ENCODE results near the gene GJB2.

The GJB2 gene
- 0 to 2.4 (median 0) reads per million in 3 experiments for total RNA-seq

DNA sequence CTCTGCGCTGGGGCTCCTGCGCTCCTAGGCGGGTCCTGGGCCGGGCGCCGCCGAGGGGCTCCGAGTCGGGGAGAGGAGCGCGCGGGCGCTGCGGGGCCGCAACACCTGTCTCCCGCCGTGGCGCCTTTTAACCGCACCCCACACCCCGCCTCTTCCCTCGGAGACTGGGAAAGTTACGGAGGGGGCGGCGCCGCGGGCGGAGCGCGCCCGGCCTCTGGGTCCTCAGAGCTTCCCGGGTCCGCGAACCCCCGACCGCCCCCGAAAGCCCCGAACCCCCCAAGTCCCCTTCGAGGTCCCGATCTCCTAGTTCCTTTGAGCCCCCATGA lies at the start of gene GJB2:
Gene GJB2 (minus strand): TSS at position 103 of the 326 bp plus-strand sequence. CDS start 3,357 bp downstream, outside the sequence.
- DNase-seq: no peak

DNA sequence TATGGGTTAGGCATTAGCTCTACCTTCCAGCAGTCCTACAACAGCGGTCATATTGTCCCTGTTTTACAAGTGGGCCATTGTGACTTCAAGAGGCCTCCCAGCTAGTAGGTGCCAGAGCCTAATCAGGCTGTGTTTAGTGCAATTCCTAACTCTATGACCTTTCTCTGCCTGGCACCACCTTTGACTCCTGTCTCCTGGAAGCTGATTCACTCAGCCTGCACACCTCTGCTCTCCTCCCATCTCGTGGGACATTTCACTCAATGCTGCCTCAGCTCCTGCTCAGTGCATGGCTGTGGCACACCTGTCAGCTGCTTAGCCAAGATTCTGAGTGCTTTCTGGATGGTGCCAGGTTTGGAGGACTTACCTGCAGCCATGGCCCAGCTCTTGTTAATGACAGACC lies 48.9 kb upstream of the GJB2 start:
- DNase-seq: no peak

DNA sequence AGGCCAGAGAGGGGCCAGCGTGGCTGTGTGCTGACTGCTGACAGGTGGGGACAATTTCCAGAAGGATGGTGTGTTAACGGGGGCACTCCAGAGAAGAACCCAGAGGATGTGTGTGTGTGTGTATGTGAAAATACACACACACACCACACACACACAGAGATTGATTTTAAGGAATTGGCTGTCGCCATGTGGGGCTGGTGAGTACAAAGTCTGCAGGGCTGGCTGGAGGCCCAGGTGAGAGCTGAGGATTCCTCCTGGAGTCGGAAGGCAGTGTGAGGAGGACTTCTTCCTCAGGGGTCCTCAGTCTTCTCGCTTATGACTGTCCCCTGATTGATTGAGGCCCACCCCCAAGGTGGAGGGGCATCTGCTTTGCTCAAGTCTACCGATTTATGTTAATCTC lies 47.0 kb upstream of the GJB2 start:
- DNase-seq: no peak

DNA sequence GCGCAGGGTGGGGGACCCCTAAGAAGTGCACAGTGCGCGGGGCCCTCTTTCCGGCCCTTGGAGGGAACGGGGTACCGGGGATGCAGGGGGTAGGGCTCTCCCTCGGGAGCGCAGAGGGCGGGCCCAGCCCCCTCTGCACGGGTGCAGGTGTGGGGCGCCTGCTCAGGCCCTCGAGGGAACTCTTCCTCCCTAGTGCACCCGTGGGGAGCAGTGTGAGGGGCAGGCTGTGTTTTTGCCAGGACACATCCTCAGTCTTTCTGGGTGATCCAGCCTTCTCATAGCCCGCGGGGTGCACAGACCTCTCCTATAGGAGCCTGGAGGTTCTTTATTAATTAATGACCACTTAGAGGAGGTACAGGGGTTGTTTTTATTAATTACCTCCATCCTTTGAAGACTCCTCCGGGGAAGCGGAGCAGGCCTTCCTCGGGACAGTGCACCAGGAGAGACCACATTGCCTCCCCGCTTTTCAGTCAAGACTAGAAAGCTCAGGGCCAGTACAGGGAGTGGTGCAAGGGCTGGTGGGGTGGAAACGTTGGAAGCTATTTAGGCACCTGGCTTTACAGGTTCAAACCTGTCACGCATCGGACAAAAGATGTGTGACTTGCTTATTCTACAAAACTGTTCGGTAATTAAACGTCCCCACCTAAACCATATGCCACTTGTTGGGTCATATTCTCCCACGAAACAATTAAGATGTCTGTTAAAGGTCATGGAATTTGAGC lies 40.0 kb upstream of the GJB2 start:
- no peak for DNase-seq

DNA sequence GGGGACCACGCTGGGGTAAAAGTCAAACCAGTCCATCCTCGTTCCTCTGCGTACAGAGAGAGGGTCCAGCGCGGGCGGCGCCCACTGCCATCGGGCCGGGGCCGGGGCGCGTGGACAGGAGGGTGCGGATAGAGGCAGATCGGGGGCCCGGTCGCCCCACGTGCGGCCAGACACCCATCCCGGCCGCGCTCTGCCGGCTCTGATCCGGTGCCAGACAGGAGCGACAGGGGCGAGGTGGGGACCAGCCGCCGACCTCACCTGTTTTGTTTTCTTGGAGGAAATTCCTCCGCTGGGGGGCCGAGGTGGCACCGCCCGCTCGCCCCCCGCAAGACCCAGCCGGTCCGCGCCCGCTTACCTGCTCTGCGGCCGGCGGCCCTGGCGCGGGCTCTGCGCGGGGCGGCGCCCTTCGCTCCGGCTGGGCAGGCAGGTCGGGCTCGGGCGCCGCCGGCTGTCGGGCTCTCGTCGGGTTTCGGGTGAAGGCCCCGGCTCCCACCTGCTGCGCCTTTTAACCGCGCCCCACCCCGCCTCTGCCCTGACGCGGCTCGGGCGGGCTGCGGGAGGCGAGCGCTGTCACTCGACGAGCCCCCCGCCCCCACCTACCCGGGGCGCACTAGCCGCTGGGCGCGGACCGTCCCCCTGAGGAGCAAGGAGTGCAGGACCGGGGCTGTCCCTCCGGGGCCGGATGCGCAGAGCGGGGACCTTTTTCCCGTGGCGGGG lies 39.3 kb upstream of the GJB2 start, which contains the start of gene GJB6:
Gene GJB6 (minus strand): TSS at position 481 of the 717 bp plus-strand sequence. CDS start 8,839 bp downstream, outside the sequence.
- no peak for DNase-seq

DNA sequence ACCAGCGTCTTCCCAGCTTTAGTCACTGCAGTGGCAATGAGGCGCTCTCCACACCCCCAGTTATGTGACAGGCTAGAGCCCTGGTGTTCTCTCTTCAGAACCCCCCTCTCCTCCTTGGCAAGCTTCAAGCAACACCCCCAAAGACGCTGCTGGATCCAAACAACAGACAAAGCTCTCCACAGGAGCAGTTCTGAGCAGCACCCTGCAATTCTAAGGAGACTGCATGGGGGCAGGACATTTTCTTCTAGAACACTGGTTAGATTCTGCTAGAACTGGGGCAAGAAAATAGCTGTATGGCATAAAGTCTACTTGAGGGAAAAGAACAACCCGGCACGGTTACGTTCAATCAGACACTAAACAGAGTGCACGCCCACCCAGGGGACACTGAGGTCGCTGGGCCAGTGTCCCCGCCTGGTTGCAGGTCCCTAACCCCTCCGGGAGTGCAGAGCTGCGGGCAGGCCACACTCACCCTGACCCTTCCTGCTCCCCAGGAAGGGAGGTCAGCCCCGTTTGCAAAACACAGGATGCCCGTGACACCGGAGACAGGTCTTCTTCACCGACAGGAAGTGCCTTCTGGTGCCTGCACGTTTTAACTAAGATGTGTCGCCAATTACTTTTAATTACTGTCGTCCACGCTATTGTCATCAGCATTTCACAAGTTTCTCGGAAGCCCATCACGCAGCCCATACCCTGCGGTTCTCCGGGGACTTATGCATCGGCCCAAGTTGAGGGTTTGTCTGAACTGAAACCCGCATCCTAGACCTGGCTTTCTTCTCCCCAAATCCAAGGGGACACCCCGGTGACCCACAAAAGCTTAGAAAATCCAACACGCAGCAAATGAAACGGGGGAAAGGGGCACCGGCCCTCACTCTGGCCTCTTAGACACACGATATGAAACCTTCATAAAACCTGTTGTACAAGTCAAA lies 38.4 kb upstream of the GJB2 start:
- DNase-seq: no peak

DNA sequence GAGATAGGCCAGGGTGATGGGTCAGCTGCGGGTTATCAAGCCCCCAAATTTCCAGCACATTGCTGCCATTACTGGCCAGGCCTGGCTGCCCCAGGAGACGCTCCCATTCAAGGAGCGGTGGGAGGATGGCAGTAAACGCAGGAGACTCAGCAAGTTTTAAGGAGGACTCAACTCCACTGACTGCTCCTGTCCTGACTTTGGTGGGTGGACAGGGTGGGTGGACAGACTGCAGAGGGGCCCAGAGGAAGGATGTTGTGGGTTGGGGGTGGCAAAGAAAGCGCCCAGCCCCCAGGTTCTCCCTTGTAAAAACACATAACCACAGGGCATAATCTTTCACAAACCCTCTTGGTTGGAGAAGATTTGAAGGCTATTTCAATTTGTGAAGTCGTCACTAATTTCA lies 35.0 kb upstream of the GJB2 start:
- no peak for DNase-seq

DNA sequence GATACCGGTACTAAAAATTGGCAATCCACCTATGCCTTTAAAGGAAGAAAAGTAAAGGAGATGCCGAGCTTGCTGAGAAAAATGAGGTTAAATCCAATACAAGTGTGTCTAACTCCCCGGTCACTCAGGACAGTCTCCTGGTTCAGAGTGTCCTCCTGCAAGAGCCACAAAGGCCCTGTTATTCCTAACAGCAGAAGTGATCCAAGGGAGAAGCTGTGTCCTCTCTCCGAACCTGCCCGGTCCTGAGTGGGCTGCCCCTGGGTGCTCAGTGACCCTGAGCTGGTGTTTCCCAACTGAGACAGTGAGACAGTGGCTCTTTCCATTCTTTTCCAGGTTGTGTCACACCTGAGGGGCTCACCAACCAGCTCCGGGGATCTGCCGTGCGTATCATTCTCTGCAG lies 34.5 kb upstream of the GJB2 start:
- no peak for DNase-seq

DNA sequence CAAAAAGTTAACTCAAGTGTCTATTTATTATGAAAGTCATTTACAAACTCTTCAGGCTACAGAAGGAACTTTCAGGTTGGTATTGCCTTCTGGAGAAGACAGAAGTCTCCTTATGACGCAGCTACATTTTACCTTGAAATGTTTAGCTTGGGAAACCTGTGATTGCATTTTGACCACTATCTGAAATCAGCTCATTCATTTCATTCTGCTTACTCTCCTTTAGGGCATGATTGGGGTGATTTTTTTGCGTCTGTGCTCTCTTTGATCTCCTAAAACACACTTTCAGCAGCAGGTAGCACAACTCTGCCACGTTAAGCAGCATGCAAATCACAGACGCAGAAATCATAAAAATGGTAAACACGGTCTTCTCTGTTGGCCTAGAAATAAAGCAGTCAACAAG lies 29.8 kb upstream of the GJB2 start:
- no peak for DNase-seq

DNA sequence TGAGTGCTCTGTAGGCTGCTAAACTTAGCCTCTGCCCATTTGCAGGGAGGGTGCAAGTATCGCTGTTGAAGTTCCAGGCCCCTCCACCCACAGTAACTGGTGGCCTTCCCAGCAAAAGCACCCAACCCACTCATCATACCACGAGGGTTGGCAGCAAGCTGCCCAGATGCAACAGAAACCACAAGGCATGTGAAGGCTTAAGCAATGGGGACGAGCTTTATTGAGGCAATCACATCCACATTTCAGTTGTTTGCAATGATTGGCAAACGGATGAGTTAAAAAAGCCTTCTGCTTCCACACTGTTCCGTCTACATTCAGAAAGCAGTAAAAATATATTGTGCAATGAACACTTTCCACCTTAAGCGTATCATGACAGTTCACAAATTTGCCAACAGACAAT lies 29.0 kb upstream of the GJB2 start:
- DNase-seq: no peak

DNA sequence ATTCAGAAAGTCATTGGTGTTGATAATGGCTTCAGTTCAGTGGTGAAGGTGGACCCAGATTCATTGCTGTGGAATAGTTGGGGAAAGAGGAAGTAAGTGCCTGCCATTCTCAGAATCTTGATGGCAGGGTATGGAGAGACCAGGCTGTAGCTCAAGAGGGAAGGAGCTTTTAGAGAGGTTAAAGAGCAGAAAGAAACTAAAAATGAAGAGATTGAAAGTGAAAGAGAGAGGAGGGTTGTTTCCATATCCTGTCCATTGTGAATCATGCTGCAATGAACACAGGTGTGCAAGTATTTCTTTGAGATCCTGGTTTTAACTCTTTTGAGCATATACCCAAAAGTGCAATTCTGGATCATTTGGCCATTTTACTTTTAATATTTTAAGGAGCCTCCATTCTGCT lies 26.8 kb upstream of the GJB2 start:
- DNase-seq: no peak

DNA sequence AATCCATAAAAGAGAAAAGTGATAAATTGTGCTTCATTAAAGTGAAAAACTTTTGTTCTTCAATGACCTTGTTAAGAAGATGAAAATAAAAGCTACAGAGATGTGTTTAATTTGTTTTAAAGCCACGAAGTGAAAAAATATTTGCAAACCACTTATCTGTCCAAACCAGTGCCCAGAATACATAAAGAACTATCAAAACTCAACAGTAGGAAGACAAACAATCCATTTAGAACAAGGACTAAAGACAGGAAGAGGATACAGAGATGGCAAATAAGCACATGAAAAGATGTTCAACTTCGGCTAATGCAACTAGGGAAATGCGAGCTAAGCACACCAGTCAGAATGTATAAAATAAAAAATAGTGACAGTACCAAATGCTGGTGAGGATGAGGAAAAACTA lies 24.4 kb upstream of the GJB2 start:
- no peak for DNase-seq

DNA sequence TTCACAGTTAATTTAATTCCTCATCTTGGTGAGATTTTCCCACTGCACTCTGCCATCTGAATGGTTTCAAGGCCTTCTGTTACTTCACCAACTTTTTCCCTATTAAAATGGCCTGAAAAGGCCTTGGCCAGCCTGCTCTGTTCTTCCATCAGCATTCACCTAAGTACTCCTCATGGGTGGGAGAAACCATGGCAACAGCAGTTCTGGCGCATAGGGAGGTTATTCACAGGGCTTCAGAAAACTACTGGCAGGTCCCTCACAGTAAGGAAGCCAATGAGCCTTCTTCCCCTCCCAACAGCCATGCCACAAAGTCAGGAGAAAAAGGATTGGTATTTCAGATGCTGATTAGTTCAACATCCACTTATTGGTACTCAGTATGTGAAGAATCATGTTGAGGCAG lies 17.2 kb upstream of the GJB2 start:
- DNase-seq: no peak

DNA sequence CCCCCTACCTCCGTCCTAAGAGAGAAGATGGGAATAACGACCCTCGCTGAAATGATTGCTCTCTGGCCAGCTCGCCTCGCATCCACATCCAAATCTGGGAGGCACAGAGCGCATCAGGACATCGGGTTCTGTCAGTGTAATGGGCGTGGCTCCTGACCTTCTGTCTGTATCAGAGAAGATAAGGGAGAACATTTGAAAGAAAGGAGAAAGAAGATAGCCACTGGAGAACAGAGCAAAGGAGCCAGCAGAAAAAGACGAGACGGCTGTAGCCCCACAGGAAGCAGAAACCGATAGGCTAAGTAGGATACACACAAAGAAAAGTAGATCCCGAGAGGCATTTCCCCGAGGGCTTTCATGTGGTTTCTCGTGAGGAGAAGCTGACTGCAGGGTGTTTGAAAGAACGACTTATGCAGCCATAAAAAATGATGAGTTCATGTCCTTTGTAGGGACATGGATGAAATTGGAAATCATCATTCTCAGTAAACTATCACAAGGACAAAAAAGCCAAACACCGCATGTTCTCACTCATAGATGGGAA lies 14.0 kb upstream of the GJB2 start:
- no peak for DNase-seq

DNA sequence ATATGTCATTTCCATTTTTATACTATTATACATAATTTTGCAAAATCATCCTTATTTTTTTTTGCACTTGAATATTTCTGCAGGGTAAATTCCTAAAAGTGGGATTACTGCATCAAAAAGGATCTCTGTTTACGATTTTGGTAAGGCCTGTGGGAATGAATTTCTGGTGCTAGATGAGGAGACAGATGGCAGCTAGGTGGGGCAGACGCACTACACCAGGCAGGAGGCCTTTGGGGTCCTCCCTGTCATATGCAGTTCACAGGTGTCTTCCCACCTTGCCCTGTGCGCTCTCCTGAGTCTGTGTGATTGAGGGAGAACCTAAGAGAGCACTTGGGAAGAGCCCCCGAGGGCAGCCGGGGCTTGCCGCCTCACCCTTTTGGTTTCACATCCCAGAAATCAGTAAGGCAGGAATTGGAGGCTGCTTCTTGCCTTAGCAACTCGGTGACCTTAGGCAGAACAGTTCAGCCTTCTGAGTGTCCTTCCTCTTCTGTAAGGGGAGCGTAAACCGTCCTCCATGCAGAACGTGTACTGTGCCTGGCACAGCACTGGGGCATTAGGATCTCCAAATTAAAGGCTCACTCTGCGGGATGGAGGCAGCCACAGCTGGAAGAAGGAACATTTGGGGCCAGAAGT lies 13.4 kb upstream of the GJB2 start:
- no peak for DNase-seq

DNA sequence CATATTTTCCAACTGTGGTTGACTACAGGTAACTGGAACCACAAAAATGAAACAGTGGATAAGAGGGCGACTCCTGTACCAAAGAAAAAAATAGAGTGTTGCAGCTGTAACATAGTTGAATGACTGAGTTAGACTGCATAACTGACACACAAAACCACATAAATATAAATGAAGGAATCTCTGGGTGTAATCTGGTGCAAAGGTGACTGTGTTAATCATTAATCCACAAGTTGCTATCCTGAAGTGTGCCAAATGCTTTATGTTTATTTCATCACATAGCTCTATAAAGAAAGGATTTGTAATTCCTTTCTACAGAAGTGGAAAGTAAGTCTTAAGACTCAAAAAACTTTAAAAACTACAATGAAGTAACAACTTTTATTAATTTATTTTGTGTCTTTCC lies 6.0 kb upstream of the GJB2 start:
- DNase-seq: no peak

DNA sequence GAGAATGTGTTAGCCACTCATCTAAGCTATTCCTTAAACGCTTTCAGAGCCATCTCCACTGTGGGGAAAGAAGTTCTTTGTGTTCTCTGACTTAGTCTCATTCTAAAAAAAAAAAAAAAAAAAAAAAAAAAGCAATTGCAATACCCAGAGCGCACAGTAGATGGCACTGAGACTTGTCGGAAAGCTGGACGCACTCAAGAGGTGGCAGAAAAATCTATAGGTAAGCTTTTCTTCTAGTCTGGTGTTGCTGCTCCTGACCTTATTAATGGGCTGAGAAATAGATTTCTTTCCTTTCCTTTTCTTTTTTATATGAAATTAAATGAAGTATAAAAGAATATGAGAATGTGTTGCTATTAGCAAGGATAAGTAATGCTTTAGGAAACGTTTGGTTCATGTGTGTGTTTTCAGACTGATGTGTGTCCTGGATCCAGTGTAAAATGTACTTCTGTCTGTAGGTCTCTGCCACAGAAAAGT lies 4.7 kb upstream of the GJB2 start:
- DNase-seq: peak; percentile 41

DNA sequence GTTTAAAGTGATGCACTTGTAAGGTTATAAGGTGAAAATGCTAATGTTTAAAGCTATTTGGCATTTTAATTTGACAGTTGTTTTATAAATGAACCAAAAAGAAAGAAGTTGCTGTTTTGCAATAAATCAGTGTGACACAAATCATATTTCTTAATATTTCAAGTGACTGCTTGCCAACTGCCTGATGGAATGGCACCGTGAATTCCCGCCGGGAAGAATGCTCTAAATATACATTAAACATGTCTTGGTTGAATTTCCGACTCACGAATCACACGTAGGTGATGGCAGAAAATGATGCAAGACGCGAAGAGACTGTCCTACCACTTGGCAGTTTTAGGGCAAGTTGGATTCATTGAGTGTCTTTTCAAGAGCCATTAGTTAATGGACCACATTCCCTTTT lies 3.1 kb upstream of the GJB2 start:
- no peak for DNase-seq

DNA sequence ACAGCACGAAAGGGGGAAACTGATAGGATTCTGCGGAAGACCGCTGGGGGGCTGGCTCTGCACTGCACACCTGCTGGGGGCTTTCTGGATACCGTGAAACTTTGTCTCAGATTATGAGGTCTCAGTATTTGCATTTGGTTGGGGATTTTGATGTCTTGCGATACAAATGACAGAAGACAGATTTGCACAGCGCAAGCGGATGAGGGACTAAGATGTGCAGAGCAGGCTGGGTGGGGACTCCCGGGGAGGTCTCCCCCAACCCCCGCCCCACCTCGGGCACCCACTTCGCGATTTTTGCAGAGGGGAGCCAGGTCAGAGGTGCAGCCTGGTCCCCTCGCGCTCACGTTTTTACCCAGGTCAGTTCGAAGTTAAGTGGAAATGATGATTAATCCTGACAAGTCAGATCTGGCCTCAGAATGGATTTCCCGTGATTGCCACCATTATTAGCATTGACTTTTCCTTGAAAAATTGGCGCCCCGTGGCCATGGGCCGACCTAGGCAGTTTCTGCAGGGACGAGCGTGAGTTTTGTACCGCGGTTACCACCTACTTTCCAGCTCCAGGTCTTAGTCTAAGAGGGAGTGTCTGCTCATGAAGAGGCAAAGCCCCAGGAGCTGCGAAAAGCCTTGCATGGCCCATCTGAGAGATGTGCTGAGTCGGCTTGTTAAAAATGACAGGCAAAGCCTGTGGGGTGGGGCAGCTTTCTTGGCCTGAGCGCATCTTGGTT lies 1.3 kb upstream of the GJB2 start:
- no peak for DNase-seq

DNA sequence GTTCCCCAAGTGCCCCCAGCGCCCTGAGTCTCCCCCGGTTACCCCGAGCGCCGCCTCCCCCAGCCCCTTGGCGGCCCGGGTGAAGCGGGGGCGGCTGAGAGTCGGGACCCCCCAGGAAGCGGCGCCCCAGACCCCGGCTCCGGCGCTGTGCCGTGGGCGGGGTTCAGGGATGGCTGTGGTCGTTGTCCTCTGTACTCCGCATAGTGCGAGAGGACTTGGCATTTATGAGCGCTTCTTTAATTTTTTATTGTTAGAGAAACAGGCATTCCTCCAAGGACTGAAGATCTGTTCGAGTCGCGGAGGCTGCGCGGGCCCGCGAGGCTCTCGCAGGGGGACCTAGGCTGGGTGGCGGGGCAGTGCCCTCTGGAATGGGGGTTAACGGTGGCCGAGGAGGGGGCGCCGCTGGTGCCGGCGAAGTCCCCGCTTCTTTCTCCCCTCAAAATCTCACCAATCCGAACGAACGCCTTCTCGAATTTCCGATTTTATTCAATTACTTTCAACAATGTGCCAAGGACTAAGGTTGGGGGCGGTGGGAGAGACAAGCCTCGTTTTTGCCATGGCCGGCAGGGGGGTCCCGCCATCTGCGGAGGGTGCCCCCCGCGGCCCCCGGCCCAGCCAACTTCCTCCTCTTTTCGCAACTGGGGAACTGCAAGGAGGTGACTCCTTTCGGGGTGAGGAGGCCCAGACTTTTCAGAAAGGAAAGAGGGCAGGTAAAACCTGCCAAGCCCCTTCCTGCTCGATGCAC lies 596 bp upstream of the GJB2 start:
- DNase-seq: no peak

All from central memory CD4-positive, alpha-beta T cell (primary cell).